AG09319 (cell line): ENCODE measurements around the gene LYST.

Source experiments
- DNase-seq: peaks from one replicate; pipeline ENCODE4 v3.0.0-alpha.2; 2010; ENCODE audit warnings: low read depth; ENCODE audit errors: extremely low read depth
- TF ChIP-seq, protein P1 (sequence below): IDR thresholded peaks from 2 replicates; pipeline ENCODE4 v1.5.1; 2011; ENCODE audit warnings: low read depth, mild to moderate bottlenecking, inconsistent platforms, low read length, moderate library complexity

LYST gene

DNA sequence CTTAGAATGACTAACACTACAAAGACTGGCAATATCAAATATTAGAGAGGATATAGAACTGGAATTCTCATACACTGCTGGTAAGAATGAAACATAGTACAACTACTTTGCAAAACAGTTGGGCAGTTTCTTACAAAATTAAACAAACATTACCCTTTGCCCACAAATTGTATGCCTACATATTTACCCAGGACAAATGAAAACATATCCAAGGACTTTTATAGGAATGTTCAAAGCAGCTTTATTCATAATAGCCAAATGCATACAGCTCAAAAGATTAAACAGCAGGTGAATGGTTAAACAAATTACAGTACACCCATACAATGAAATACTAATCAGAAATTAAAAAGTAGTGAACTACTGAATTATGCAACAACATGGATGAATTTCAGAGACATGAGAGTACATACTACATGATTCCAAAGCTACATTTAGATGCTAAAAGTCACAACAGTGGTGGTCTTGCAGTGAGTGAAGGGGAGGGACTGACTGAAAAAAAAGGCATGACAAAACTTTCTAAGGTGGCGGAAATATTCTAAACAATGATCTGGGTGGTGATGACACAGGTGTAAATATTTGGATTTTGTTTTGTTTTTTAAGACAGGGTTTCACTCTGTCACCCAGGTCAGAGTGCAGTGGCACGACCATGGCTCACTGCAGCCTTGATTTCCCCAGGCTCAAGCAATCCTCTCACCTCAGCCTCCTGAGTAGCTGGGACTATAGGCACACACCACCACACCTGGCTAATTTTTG is 40.4 kb downstream of the LYST start:
- TF ChIP-seq, protein P1, sequence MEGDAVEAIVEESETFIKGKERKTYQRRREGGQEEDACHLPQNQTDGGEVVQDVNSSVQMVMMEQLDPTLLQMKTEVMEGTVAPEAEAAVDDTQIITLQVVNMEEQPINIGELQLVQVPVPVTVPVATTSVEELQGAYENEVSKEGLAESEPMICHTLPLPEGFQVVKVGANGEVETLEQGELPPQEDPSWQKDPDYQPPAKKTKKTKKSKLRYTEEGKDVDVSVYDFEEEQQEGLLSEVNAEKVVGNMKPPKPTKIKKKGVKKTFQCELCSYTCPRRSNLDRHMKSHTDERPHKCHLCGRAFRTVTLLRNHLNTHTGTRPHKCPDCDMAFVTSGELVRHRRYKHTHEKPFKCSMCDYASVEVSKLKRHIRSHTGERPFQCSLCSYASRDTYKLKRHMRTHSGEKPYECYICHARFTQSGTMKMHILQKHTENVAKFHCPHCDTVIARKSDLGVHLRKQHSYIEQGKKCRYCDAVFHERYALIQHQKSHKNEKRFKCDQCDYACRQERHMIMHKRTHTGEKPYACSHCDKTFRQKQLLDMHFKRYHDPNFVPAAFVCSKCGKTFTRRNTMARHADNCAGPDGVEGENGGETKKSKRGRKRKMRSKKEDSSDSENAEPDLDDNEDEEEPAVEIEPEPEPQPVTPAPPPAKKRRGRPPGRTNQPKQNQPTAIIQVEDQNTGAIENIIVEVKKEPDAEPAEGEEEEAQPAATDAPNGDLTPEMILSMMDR, result no peak
- DNase-seq, result no peak

DNA sequence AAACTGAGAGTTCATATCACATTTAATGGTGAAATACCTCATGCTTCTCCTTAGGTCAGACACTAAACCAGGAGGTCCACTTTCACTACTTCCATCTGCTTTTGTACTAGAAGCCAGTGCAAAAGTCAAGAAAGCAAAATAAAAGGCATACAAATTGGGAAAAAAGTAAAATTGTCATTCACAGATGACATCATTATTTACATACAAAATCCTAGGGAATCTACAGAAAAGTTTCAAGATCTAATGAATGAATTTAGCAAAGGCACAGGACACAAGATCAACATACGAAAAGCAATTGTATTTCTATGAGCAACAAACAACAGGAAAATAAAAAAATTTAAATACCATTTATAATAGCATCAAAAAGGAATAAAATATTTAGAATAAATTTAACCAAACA is 41.5 kb downstream of the LYST start:
- no peak for DNase-seq
- TF ChIP-seq, protein P1, result no peak

DNA sequence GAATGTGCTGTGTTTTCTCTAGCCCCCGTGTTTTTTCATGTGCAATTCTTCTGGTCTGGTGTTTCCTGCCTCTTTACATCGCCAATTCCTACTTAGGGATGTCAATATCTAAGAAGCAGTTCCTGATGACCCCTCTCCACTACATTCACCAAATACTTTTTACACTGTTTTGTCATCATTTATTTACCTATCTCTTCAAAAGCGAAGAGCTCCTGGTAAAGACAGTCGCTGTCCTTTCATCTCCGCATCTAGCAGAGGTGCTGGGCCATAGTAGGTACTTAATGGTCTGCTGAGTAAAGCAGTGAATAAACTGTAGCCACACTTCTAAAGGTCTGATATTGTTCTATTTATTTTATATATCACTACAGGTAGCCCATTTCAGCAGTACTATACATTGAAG is 43.0 kb downstream of the LYST start:
- DNase-seq, result no peak
- TF ChIP-seq, protein P1, result no peak

DNA sequence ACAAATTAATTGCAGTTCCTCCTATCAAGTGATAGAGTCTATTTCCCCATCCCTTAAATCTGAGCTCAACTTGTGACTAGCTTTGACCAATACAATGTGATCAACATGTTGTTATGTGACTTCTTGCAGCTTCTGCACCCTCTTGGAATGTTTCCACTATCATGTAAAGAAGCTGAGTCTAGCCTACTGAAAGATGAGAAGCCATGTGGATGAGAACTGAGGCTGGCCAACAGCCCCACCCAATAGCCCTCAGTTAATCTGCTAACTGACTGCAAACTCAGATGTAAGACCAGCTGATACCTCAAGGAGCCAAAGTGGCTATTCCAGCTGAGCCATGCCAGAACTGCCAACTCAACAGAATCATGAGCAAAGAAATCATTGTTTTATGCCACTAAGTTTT is 44.0 kb downstream of the LYST start:
- DNase-seq, result peak; percentile 8
- TF ChIP-seq, protein P1, result no peak

DNA sequence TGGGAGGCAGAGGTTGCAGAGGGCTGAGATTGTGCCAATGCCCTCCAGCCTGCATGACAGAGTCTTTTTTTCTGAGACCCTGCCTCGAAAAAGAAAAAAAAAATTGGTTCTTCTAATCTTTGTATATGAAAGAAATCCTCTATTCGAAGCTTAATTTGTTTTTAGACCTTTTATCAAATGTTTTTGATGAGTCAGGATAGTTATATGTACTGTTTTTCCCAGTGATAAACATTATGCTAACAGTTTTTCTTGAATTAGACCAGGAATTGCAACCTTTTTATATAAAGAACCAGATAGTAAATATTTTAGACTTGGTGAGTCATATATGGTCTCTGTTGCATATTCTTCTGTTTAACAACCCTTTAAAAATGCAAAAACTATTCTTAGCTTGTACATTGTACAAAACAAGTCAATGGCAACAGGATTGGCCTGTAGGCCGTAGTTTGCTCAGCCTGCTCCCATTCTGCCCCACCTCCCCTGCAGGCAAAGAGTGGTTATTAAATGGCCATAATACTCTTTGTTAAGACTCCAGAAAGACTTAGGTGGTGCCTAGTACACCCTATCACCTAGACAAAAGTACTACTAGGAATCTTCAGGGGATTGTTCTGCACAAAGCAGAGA is 45.2 kb downstream of the LYST start:
- TF ChIP-seq, protein P1, result no peak
- peak; percentile 7 for DNase-seq

DNA sequence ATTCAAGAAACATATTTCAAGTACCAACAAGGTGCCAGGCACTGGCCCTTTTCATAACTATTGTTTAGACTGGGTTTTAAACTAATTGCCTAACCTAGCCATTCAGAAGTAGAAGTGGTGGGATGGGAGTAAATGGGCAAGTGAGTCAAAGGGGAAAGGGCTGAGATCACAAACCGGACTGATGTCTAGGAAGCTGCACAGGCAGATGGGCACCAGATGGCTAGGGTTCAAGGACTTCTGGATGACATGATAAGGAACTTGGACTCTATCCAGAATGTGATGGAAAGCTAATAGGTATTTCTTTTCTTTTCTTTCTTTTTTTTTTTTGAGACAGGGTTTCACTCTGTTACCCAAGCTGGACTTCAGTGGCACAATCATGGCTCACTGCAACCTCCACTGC is 46.6 kb downstream of the LYST start:
- TF ChIP-seq, protein P1, result no peak
- no peak for DNase-seq

DNA sequence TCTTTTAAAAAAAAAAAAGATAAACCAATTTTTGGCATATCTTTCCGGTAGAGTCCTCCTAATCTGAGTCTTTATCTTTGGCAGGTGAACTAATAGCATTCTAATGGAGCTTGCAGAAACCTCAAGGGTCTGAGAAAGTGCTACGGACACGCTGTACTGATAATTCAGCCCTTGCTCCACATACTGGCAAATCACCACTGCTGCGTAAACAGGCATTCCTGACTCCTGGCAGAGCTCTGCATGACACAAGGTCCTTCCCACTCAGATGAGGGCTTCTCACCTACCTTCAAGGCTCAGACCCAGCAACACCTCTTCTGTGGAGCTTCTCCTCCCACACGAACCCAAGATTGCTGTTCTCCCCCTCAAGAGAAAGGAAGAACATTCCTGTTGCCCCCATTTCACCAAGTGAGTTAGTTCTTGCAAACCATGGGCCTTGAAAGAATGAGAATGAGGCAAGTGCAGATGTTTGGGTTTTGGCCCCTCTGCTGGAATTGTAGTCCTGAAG is 48.0 kb downstream of the LYST start:
- no peak for DNase-seq
- TF ChIP-seq, protein P1, result no peak
